Endothelial cell of umbilical vein (primary cell): Measurements from ENCODE around the gene C2orf74. TPM values are rescaled to one million over a fixed set of nuclear protein-coding genes. Genes with fewer than 3 reads are reported as not detected.

Experiments
- BruUV-seq: library from RNA; stranded (reverse); fragments of 400-500 nt; replicated peaks from 2 replicates; lab custom pipeline; 2021; lab: Mats Ljungman, UMichigan
- CTCF ChIA-PET: fragments of 300-600, 350-600 bp; sonication (Branson Sonifier 250); formaldehyde crosslinking; loops from one replicate; lab custom pipeline; 2021; ENCODE audit warnings: antibody characterized with exemption, inconsistent platforms; lab: Charles Lee
- POLR2A ChIA-PET: fragments of 300-600, 350-600 bp; sonication (Branson Sonifier 250); formaldehyde crosslinking; loops from one replicate; lab custom pipeline; 2021; ENCODE audit warnings: antibody characterized with exemption, inconsistent platforms; lab: Charles Lee
- DNase-seq: peaks from one replicate; pipeline ENCODE4 v3.0.0-alpha.2; 2011; ENCODE audit warnings: low read depth, low spot score
- FAIRE-seq: peaks from 2 replicates; lab custom pipeline; 2011; peaks lifted over from hg19 to GRCh38; lab: Jason Lieb, UNC
- H2AFZ ChIP-seq: 2 replicates; pipeline ENCODE4 v1.6.0; 2012; ENCODE audit warnings: low read depth, low read length, control low read depth, inconsistent platforms
- H3K27ac ChIP-seq: 2 replicates; pipeline ENCODE4 v1.5.1; 2011; ENCODE audit warnings: low read depth, mild to moderate bottlenecking, control low read depth, low read length, moderate library complexity; ENCODE audit not compliant: insufficient read depth
- H3K27me3 ChIP-seq, 2 experiments: 2 replicates each; pipeline versions ENCODE4 v1.6.0 to v1.6.1; 2011; ENCODE audit warnings: low read length in 2 of 2, mixed read lengths in 1 of 2; ENCODE audit not compliant: control insufficient read depth in 2 of 2, insufficient read depth in 2 of 2
- H3K36me3 ChIP-seq, 2 experiments: 2 replicates in 1 of 2; 3 replicates in 1 of 2; pipeline ENCODE4 v1.5.1; 2011; ENCODE audit warnings: low read length in 2 of 2, mild to moderate bottlenecking in 1 of 2, moderate library complexity in 1 of 2; ENCODE audit not compliant: control insufficient read depth in 2 of 2, insufficient read depth in 2 of 2; ENCODE audit errors: extremely low read depth in 1 of 2
- H3K4me1 ChIP-seq: 3 replicates; pipeline ENCODE4 v1.5.1; 2011; ENCODE audit warnings: mild to moderate bottlenecking, low read length; ENCODE audit not compliant: control insufficient read depth, insufficient read depth; ENCODE audit errors: extremely low read depth
- H3K4me2 ChIP-seq: 2 replicates; pipeline ENCODE4 v1.6.1; 2011; ENCODE audit warnings: low read length, control low read depth, mixed read lengths; ENCODE audit not compliant: insufficient read depth
- H3K4me3 ChIP-seq, 3 experiments: fragments of 200-600 bp in 1 of 3; sonication (generic), shearing (Covaris generic) in 1 of 3; replicated peaks in 1 of 3; 2 replicates each; pipeline ENCODE4 v1.5.1; 2011 to 2016; ENCODE audit warnings: control low read depth in 3 of 3, low read length in 3 of 3, mild to moderate bottlenecking in 2 of 3, inconsistent platforms in 1 of 3, low read depth in 1 of 3, moderate library complexity in 1 of 3; ENCODE audit not compliant: insufficient read depth in 1 of 3
- H3K79me2 ChIP-seq: 2 replicates; pipeline ENCODE4 v1.6.0; 2012; ENCODE audit warnings: low read length, inconsistent platforms; ENCODE audit not compliant: control insufficient read depth, insufficient read depth
- H3K9ac ChIP-seq: replicated peaks from 2 replicates; pipeline ENCODE3; 2011; ENCODE audit warnings: low read length, control low read depth; ENCODE audit not compliant: insufficient read depth; ENCODE audit errors: extremely low read depth
- H3K9me1 ChIP-seq: replicated peaks from 3 replicates; pipeline ENCODE4 v1.6.0; 2011; ENCODE audit warnings: mild to moderate bottlenecking, low read length; ENCODE audit not compliant: control insufficient read depth, insufficient read depth; ENCODE audit errors: extremely low read depth
- H3K9me3 ChIP-seq: replicated peaks from 2 replicates; pipeline ENCODE4 v1.5.1; 2012; ENCODE audit warnings: low read length, inconsistent platforms; ENCODE audit not compliant: control insufficient read depth, insufficient read depth
- H4K20me1 ChIP-seq: replicated peaks from 2 replicates; pipeline ENCODE3; 2011; ENCODE audit warnings: mild to moderate bottlenecking, low read length; ENCODE audit not compliant: control insufficient read depth, insufficient read depth; ENCODE audit errors: extremely low read depth
- EZH2 ChIP-seq: IDR thresholded peaks from 2 replicates; pipeline ENCODE4 v1.6.1; 2012; ENCODE audit warnings: borderline replicate concordance, low read depth, mild to moderate bottlenecking, moderate library complexity, low read length, inconsistent platforms; ENCODE audit not compliant: severe bottlenecking
- FOS ChIP-seq: IDR thresholded peaks from 2 replicates; pipeline ENCODE4 v1.6.1; 2011; ENCODE audit warnings: mild to moderate bottlenecking, low read length, moderate library complexity, borderline replicate concordance; ENCODE audit not compliant: insufficient read depth
- GATA2 ChIP-seq: IDR thresholded peaks from 2 replicates; pipeline ENCODE4 v1.7.0; 2011; ENCODE audit warnings: low read depth, mild to moderate bottlenecking, moderate library complexity, mixed read lengths, low read length; ENCODE audit not compliant: insufficient read length, insufficient read depth
- JUN ChIP-seq: IDR thresholded peaks from 2 replicates; pipeline ENCODE4 v1.6.1; 2011; ENCODE audit warnings: borderline replicate concordance, low read depth; ENCODE audit not compliant: insufficient read length, insufficient read depth
- MYC ChIP-seq: IDR thresholded peaks from one replicate; pipeline ENCODE4 v1.6.1; 2011; ENCODE audit warnings: mild to moderate bottlenecking, low read depth, low read length
- POLR2A ChIP-seq: IDR thresholded peaks from 2 replicates; pipeline ENCODE4 v1.6.1; 2012; ENCODE audit warnings: low read depth, mild to moderate bottlenecking, control low read depth, low read length
- POLR2AphosphoS5 ChIP-seq: IDR thresholded peaks from 2 replicates; pipeline ENCODE4 v1.6.1; 2012; ENCODE audit warnings: low read depth, mild to moderate bottlenecking, control low read depth, low read length, moderate library complexity; ENCODE audit not compliant: insufficient read depth
- dilution Hi-C: fragments of 300-500 bp; cut with MboI; formaldehyde crosslinking; loops from one replicate; pipeline ENCODE4 v1.15.0; 2019; ENCODE audit warnings: low sequenced_read_pairs; ENCODE audit not compliant: extremely low pct_ligation_motif_present
- intact Hi-C: fragments of 100-400 bp; cut with micrococcal nuclease; formaldehyde crosslinking; loops from one replicate; pipeline ENCODE4 v1.10.0; 2022
- polyA plus RNA-seq, 4 experiments: library from polyadenylated mRNA; depleted of rRNA in 3 of 4; stranded (reverse) in 3 of 4; unstranded in 1 of 4; fragments of >200 nt; gene quantifications; 2 replicates each; pipeline versions ENCODE4 v1.2.1 to v1.2.3, GENCODE V29; 2011 to 2012; ENCODE audit warnings: missing spikeins in 1 of 4
- total RNA-seq: library from RNA; stranded (reverse); gene quantifications from 2 replicates; pipeline ENCODE4 v1.2.3, GENCODE V29; 2021
- TF ChIP-seq, protein P1 (sequence below), 2 donors: IDR thresholded peaks; 1 replicate in 1 of 2; 2 replicates in 1 of 2; pipeline ENCODE4 v1.5.1; 2011; ENCODE audit warnings: low read length in 2 of 2, mild to moderate bottlenecking in 2 of 2, moderate library complexity in 2 of 2, control low read depth in 1 of 2, inconsistent platforms in 1 of 2, low read depth in 1 of 2; ENCODE audit not compliant: insufficient read depth in 1 of 2; ENCODE audit errors: extremely low read depth in 1 of 2
- TF ChIP-seq, protein P2 (sequence below): IDR thresholded peaks from 2 replicates; pipeline ENCODE4 v1.6.1; 2011; ENCODE audit not compliant: insufficient read depth, insufficient read length

Gene C2orf74
- total and polyA plus RNA-seq, 2 donors (not counting 3 experiments of a cell fraction or from before 2014, with no cell fraction given): 4.1 to 5.6 TPM

DNA sequence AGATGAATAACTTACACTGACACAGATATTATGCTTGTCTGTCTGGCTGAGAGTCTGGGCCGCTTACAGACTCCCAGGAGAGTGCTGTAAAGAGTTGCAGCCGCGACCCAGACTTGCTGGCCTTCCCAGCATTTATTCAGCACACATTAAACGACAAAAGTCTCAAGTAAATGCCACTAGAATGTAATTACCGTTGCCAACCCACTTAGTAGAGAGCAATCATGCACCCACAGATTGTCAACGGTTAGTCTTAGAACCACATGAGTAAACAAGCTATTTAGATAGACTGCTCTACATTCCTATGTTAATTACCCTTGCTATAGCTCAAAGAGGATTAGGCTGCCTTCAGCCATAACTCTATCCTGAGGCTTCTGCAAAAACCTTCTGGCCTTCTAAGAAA is 47.8 kb upstream of the C2orf74 start:
- FAIRE-seq: no peak
- dilution Hi-C loops: no loop called here

More for the DNA sequence above, 47.8 kb upstream of the C2orf74 start:
- TF ChIP-seq POLR2A: no peak
- TF ChIP-seq GATA2: no peak
- TF ChIP-seq, protein P1, sequence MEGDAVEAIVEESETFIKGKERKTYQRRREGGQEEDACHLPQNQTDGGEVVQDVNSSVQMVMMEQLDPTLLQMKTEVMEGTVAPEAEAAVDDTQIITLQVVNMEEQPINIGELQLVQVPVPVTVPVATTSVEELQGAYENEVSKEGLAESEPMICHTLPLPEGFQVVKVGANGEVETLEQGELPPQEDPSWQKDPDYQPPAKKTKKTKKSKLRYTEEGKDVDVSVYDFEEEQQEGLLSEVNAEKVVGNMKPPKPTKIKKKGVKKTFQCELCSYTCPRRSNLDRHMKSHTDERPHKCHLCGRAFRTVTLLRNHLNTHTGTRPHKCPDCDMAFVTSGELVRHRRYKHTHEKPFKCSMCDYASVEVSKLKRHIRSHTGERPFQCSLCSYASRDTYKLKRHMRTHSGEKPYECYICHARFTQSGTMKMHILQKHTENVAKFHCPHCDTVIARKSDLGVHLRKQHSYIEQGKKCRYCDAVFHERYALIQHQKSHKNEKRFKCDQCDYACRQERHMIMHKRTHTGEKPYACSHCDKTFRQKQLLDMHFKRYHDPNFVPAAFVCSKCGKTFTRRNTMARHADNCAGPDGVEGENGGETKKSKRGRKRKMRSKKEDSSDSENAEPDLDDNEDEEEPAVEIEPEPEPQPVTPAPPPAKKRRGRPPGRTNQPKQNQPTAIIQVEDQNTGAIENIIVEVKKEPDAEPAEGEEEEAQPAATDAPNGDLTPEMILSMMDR (IDR thresholded peaks at IDR 0.05; ENCODE audit: extremely low read depth in 1 of 2, insufficient read depth in 1 of 2, low read depth in 1 of 2, low read length in 2 of 2): no peak
- TF ChIP-seq MYC: no peak
- TF ChIP-seq POLR2AphosphoS5: no peak
- TF ChIP-seq EZH2: no peak
- no peak for TF ChIP-seq FOS
- no peak for TF ChIP-seq JUN
- TF ChIP-seq, protein P2, sequence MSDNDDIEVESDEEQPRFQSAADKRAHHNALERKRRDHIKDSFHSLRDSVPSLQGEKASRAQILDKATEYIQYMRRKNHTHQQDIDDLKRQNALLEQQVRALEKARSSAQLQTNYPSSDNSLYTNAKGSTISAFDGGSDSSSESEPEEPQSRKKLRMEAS: no peak
- H3K4me2 ChIP-seq: no peak overlapping the region
- ChIA-PET CTCF (no interaction called here), POLR2A (no interaction called here)
- H3K9me1 ChIP-seq: no peaks in the 10 kb centered on the region
- no peak overlapping the region for H3K27ac ChIP-seq
- H3K4me3 ChIP-seq: no peak overlapping the region
- no peaks in the 10 kb centered on the region for H3K4me1 ChIP-seq
- no peaks in the 10 kb centered on the region for H3K27me3 ChIP-seq
- no peaks in the 10 kb centered on the region for H4K20me1 ChIP-seq
- H3K36me3 ChIP-seq: peaks cover 2% of the 10 kb centered on the region in 2 experiments
- no peak overlapping the region for H3K9ac ChIP-seq
- BruUV-seq: no TSS peak
- no peaks in the 10 kb centered on the region for H3K79me2 ChIP-seq
- DNase-seq: no peak
- intact Hi-C loops: no loop called here
- no peak overlapping the region for H2AFZ ChIP-seq
- no peaks in the 10 kb centered on the region for H3K9me3 ChIP-seq
